Middle frontal gyrus (tissue), 1 donor: ENCODE results near the gene SMS.
"Not testable (repeated sequence)": the region's sequence is repeated elsewhere in the genome, so short reads cannot be mapped to it uniquely, and the experiment has no call there.

Experiments
- DNase-seq: peaks from one replicate; pipeline ENCODE4 v3.0.0-alpha.2; 2015; ENCODE audit warnings: low spot score; ENCODE audit errors: extremely low spot score

SMS gene

DNA sequence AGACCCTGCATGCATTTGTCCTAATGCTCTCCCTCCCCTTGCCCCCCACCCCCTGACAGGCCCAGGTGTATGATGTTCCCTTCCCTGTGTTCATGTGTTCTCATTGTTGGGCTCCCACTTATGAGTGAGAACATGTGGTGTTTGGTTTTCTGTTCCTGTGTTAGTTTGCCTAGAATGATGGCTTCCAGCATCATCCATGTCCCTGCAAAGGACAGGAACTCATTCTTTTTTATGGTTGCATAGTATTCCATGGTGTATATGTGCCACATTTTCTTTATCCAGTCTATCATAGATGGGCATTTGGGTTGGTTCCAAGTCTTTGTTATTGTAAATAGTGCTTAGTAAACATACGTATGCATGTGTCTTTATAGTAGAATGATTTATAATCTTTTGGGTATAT lies 10.0 kb downstream of the SMS start:
- not testable (repeated sequence) for DNase-seq

DNA sequence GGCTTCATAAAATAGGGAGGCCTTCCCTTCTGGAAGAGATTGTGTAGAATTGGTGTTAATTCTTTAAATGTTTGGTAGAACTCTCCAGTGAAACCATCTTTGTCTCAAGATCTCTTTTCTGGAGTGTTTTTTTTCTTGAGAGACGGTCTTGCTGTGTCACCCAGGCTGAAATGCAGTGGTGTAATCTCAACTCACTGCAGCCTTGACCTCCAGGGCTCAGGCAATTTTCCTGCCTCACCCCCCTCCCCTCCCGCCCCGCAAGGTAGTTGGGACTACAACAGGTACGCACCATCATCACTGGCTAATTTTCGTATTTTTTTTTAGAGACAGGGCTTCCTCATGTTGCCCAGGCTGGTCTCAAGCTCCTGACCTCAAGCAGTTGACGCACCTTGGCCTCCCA lies 12.1 kb downstream of the SMS start:
- DNase-seq = no peak

DNA sequence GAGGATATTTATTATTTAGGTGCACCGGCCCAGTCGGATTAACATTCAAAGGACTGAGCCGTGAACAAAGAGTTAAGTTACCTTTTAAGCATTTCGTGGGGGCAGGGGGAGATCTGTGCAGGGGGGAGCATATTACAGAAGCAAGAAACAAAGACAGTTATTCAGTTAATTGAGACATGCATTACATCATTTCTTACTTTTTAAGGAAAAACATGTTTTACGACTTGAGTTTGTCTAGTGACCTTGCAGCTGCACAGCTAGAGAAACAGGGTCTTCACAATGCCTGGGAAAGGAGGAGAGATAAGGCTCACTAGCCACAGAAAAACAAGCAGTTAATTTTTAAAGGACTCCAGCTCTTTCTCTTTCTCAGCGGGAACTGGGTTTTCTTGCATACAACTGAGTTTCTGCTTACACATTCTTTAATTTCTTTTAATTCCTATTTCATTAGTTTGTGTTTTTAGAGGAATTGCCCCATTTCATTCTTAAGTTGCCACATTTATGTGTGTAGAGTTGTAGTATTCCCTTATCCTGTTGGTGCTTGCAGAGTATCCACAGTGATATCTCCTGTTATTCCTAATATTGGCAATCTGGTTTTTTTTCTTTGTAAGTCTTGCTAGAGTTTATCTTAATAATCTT lies 12.8 kb downstream of the SMS start:
- DNase-seq = not testable (repeated sequence)

DNA sequence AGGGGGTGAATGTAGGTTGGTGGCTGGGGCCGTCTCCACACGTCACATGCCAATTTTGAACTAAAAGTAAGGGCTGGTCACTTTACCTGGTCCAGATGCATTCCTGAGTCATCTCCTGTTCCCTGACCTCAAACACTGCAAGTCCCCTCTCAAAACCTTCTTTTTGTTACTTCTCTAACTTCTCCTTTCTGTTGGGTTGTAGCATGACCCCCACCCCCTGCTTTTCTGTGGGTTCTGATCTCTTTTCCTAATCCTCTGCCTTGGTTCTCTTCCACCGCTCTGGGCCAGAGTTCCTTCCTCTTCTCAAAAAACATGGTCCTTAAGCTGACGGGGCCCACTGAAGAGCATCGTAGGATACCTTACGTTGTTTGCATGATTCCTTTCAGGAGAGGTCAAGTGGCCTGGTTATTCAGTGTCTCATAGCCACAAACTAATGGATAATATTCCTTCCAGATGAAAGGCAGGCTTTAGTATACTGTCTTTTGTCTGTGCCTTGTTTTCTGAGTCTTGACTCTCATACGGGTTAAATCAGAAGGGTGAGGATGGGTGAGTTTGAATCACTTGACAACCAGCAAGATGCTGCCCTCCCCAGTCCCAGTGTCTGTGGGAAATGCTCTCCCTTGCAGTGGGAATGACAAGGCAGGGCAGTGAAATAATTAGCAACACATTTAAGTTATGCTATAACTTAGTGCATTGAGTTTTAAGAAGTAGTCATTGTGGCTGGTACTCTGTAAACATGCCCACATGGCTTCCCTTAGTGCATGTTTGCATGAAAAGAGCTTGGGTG lies 15.1 kb downstream of the SMS start:
- DNase-seq = no peak

DNA sequence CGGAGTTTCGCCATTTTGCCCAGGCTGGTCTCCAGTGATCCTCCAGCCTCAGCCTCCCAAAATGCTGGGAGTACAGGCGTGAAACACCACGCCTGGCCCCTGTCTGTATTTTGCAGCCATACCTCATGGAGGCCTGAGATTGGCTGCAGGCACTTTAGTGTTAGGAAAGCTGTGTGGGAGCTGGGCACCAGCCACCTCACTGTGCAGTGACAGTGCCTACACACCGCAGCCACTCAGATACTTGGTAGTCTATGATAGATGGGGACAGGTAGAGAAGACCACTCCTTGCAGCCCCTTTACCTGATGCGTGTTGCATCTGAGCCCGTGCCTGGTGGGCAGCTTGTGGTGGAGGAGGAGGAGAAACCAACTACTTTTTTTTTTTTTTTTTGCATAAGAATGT lies 16.3 kb downstream of the SMS start:
- no peak for DNase-seq

DNA sequence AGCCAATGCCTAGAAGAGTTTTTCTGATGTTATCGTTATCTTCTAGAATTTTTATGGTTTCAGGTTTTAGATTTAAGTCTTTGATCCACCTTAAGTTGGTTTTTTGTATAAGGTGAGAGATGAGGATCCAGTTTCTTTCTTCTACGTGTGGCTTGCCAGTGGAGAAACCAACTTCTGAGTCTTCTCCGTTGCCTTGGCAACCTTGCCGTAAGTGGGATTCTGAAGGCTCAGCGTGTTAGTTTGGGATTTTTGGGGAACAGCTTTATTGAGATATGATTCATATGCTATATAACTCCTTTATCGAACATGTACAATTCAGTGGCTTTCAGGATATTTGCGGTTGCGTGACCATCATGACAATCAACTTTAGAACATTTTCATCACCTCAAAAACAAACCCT lies 17.7 kb downstream of the SMS start:
- no peak for DNase-seq

DNA sequence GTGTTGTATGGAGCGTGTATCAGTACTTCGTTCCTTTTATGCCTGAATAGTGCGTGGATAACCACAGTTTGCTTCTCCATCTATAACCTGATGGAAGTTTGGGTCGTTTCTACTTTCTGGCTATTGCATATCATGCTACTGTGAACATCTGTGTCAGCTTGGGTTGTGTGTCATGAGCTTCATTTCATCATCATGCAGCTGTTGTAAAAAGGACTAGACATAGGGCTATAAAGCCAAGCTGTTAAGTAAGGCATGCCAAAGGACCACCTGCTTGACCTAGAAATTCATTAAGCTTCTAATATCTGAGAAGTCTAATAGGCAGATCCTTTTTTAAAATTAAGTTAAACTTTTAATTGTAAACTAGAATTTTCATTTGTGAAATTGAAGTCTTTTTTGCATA lies 18.4 kb downstream of the SMS start:
- no peak for DNase-seq

DNA sequence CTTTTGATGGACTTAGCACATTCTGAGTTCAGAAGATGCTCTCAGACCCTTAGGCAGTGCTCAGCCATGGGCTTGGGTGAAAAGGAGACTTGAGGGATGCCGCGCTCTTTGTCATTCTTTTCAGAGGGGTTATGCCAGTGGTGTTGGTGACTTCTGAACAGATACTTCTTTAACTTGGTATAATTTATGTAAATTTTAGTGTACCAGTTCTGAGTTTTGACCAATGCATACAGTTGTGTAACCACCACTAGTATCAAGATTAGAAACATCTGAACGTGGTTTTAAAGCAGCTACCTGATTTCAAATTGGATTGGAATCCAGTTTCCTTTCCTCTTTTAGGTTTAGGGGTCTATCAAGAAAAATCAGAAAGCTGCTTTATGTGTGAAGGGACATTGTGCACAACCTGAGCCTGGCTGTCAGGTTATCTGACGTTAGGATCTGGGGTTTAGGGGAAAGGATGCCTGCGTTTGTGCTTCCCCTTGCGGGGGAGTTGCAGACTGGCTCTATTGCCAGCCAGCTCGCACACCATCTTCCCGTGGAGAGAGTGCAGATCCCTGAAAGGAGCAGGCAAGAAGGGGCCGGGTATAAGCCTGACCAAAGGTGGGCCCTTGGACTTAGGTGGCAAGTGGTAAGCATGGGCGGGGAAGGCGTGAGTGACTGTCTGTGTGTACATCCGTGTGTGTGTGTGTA lies 19.0 kb downstream of the SMS start:
- DNase-seq = no peak

DNA sequence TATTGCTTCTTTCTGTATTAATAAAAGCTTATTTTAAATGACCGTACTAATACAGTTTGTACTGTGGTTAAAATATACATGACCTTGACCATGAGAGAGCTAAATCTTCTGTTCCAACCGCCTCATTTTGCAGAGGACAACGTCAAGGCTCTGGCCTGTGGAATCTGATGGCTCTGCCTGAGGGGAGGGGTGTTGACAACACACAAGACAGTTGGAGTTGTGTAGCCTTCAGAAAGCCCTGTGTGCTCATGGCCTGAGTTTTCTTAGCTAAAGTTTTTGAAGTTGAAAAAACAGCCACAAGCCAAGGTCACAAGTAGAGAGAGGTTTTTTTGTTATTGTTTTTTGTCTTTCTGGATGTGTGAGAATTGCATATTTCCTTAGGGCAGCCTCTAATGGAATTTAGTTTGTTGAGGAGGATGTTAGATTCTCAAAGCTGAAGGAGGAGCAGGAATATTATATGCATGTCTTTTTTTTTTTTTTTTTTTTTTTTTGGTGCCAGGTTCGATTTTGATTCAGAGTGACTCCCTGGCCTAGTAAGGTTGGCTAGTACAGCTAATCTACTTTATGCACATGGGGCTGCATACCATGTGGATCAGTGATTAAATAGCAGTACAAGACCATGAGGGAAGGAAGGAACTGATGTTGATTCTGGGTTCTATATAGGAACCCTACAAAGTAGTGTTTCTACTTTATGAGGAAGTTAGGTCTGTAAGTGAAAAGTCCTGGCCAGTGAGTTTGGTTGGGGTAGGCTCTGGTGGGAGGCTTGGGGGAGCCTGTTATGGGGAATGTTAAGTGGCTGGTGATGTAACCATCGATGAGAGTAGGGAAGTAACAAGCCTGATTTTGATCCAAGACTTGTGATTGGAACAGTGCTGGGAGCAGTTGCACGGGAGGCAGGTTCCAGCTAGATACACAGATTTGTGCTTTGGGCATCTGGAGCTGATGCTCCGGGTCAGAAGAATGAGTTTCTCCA lies 20.3 kb downstream of the SMS start:
- DNase-seq = no peak

DNA sequence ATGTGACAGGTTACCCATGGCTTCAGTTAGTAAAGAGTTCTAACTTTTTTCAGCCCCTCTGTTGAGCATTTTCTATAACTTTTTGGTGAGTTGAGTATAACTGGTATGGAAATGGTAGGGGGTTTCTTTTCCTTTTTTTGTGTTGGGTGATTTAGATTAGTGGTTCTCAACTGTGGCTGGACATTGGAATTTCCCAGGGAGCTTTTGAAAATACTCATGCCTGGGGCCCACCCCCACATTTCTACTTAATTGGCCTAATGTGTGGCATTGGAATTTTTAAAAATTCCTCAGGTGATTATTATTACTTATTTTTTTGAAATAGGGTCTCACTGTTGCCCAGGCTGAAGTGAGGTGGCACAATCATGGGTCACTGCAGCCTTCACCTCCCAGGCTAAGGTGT lies 21.9 kb downstream of the SMS start:
- DNase-seq = no peak

DNA sequence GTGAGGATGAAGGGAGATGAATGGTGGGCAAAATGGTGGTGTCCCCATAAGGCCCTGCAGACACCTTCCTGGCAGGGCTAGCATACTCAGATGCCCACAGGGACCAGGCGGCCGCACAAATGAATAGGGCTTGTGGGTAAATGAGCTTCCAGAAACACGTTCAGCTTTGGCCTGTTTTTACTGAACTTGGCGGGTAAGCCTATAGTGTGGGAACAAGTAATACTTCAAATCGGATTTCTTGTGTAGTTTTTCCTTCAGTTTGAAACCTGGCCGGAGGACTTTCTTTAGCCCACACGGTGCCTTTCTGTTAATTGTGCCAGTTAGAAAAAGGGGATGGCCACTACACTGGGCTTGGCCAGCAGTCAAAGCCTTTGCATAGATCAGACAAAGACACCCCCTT lies 22.8 kb downstream of the SMS start:
- no peak for DNase-seq

DNA sequence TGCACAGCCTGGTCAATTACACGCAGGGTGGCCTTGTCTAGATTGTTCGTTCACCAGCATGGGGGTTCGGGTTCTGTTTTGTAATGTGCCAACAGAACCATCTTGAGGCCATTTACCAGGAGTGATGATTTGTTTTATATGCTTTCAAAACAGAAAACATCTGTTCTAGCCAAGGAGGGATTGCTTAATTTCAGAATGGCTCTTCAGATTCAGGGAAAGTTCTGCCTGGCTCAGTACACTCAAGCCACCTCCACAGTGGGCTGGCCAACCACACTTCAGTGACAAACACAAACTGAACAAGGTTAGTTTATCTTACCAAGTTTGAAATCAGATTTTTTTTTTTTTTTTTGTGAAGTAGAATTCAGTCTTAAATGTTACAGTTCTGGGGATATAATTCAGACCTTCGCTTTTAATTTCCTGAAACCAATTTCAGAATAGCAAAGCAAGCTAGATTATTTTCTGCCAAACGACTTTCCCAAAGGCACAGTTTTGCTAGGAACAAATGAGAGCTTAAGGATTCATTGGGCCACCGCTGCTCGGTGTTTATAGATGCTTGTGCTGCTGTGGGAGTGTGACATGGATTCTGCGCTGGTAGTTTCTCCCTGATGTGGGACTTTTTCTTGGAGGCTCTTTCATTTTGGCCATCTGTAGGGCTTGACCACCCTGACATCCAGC lies 23.4 kb downstream of the SMS start:
- no peak for DNase-seq

DNA sequence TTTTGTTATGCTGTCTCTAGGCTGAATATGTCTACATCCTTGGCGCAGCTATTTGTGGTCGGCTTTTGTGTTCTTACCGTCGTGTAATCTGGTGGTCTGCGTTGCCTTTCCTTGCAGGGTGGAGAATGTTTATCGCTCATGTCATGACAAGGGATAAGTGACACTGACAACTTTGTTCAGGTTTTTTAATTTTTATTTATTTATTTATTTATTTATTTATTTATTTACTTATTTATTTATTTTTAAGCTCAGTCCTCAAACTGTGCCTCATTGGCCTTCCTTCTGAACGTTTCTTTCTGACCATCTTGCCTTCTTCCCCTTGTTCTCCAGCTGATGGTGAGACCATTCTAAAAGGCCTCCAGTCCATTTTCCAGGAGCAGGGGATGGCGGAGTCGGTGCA lies 26.4 kb downstream of the SMS start:
- no peak for DNase-seq

DNA sequence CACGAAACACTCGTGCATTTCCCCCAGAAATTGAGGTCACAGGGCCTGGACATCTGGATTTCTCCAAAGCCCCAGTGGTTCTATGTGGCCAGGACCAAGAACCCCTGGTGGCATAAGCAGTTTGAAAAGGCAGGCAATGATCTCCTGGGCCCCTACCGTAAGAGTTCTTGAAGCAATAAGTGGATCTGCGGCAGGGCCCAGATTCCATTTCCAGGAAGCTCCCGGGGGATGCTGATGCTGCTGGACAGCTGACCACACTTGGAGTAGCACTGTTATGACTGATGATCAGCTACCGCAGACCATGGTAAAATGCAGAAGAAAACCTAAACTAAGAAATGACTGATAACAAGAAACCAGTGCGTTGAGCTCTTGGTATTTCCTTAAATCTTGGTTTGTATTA lies 27.8 kb downstream of the SMS start:
- DNase-seq = no peak

DNA sequence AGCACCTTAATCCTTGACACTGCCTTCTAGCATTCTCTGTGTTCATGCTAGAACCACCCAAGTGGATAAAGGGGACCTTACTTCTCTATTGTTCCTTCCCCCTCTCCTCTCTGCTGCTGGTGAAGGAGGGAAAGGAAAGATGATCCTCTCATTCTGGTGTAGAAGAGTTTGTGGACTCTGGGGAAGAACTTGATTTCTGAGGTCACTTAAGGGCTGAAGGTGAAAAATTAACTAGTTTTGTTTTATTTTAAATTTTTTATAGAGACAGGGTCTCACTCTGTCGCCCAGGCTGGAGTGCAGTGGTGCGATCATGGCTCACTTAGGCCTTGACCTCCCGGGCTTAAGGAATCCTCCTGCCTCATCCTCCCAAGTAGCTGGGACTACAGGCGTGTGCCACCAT lies 29.8 kb downstream of the SMS start:
- DNase-seq = no peak

DNA sequence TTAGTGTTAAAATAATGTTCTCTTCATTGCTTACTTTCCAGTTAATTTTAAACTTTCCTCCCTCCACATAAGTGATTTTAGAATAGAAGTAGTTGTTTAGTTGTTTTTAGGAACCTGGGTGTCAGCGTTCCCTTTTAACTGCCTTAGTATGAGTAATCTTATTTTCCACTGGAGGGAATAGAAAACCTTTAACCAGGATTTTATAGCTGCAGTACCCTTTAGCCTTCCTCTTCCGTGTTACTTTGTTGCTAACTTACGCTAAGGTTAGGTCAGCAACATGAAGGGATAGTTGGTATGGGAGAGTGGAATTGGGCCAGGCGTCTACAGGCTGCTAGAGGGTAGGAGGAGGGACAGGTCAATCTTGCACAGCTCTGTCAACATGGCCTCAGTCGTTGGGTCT lies 31.5 kb downstream of the SMS start:
- DNase-seq = no peak

DNA sequence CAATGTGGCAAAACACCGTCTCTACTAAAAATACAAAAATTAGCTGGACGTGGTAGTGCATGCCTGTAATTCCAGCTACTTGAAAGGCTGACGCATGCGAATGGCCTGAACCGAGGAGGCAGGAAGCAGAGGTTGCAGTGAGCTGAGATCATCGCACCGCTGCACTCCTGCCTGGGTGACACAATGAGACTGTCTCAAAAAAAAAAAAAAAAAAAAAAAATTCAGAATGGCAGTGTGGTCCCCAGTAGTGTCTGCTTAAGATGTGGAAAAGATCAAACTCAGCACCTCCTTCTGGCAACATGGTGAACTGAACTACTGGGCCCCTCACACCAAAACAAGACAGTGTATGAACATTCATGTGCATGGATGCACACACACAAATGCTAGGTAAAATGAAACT lies 32.2 kb downstream of the SMS start:
- DNase-seq = no peak

DNA sequence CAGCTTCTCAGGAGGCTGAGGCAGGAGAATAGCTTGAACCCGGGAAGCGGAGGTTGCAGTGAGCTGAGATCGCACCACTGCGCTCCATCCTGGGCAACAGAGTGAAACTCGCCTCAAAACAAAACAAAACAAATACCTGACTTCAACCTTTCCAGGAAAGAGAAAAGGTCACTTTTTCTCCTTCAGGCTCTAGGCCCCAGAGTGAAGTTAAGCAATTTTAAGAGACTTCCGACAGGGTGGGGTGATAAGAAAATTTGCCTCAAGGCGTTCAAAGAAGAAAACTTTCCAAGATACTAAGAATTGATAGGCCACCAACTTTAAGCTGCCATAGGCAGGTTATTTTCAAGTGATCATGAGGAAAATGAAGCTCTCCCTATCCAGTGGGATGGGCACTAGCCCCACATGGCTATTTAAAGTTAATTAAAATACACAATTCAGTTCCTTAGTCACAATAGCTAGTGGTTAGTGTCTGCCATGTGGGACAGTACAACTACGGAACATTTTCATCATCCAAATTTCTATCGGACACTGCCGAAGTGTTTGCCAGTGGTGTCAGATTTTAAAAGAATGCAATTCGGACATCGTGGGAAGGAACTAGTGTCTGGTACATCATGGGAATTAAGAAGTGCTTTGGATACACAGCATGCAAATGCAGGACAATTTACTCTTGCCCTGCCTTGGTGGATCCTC lies 33.0 kb downstream of the SMS start:
- no peak for DNase-seq

DNA sequence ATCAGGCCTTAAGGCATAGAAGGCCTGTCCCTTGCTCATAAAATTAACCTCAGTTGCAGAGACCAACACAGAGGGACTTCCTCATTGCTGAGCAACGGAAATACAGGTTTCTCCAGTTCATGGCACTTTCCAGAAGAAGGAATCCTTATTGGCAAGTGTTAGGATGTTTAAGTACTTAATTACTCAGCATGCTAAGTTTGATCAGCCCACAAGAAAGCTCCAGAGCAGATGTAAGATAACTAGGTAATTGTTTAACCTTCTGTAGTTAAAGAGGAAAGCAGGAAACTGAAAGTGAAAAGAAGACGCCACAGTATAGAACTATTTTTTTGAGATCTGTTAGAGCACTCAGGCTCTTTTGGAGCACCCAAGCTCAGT lies 33.5 kb downstream of the SMS start:
- DNase-seq = no peak

DNA sequence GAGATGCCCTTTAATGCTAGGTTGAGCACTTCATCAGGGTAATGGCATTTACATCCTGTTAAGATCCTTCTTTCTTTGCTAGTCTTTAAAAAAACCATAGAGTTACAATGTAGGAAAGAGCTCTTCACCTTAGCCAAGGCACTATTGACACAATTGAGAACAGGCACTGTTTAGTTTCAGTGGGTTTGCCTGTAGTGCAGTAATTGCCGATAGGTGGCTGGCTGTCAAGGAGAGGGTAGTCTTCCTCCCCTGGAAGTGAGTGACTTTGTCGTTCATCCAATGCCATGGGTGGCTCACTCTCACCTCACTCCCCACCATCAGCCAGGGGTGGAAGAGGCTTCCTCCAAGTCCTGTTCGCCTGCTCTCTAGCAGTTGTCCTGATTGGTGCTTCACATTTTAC lies 34.7 kb downstream of the SMS start:
- DNase-seq = no peak
